HCT116 (cell line): Measurements from ENCODE around the gene PARD6G. TPM values are rescaled to one million over a fixed set of nuclear protein-coding genes. Genes with fewer than 3 reads are reported as not detected.
A peak's percentile ranks its signal among the peaks of the same experiment; 100 is the strongest.
"Not testable (repeated sequence)": the region's sequence is repeated elsewhere in the genome, so short reads cannot be mapped to it uniquely, and the experiment has no call there.

ENCODE experiments used
- ATAC-seq: fragments of 200-7000 bp; cut with Tn5 transposase; 2 replicates; pipeline ENCODE4 v1.9.1; 2020; ENCODE audit warnings: mild to moderate bottlenecking, moderate library complexity
- BruUV-seq: library from RNA; stranded (reverse); fragments of 400-500 nt; replicated peaks from 2 replicates; lab custom pipeline; 2021; lab: Mats Ljungman, UMichigan
- CTCF ChIA-PET: fragments of 300-600 bp; sonication (Branson Sonifier 250); formaldehyde crosslinking; loops from one replicate; lab custom pipeline; 2021; ENCODE audit warnings: antibody characterized with exemption; lab: Charles Lee
- POLR2A ChIA-PET: fragments of 300-600, 350-600 bp; sonication (Branson Sonifier 250); formaldehyde crosslinking; loops from one replicate; lab custom pipeline; 2021; ENCODE audit warnings: antibody characterized with exemption; lab: Charles Lee
- RAD21 ChIA-PET, 2 experiments: fragments of 300-600 bp; sonication (Branson Sonifier 250); formaldehyde crosslinking; loops; one replicate each; lab custom pipeline; 2023; ENCODE audit warnings: low total read pairs in 2 of 2; ENCODE audit not compliant: uncharacterized antibody in 2 of 2, unreplicated experiment in 2 of 2, low non-redundant PET in 1 of 2; lab: Charles Lee
- DNase-seq: peaks from one replicate; pipeline ENCODE4 v3.0.0-alpha.2; 2010; ENCODE audit warnings: low read depth, low spot score
- H2AFZ ChIP-seq: fragments of 200-600 bp; shearing (Covaris generic), sonication (generic); 2 replicates; pipeline ENCODE4 v1.6.1; 2017; ENCODE audit warnings: low read depth, mixed run types, mixed read lengths, antibody characterized with exemption, low read length; ENCODE audit not compliant: poor library complexity, severe bottlenecking
- H3K27ac ChIP-seq: 2 replicates; pipeline ENCODE4 v1.5.1; 2012; ENCODE audit warnings: low read depth, low read length
- H3K27me3 ChIP-seq: fragments of 200-600 bp; sonication (generic); 2 replicates; pipeline ENCODE4 v1.6.1; 2016; ENCODE audit warnings: mixed run types, low read length, mixed read lengths; ENCODE audit not compliant: insufficient read depth
- H3K36me3 ChIP-seq, 2 experiments: fragments of 200-500 bp in 1 of 2; fragments of 200-600 bp in 1 of 2; sonication (Bioruptor generic) in 1 of 2; sonication (generic) in 1 of 2; 2 replicates each; pipeline versions ENCODE4 v1.5.1 to v1.6.1; 2014 to 2016; ENCODE audit warnings: low read length in 2 of 2, inconsistent platforms in 1 of 2, mixed read lengths in 1 of 2, mixed run types in 1 of 2; ENCODE audit not compliant: insufficient read depth in 2 of 2, control insufficient read depth in 1 of 2
- H3K4me1 ChIP-seq, 2 experiments: fragments of 200-600 bp in 1 of 2; sonication (generic) in 1 of 2; 2 replicates each; pipeline versions ENCODE4 v1.5.1 to v1.6.1; 2012 to 2017; ENCODE audit warnings: low read length in 2 of 2, inconsistent platforms in 1 of 2, mild to moderate bottlenecking in 1 of 2, mixed read lengths in 1 of 2, mixed run types in 1 of 2, moderate library complexity in 1 of 2; ENCODE audit not compliant: insufficient read depth in 2 of 2, control insufficient read depth in 1 of 2
- H3K4me2 ChIP-seq: fragments of 200-600 bp; sonication (generic); 2 replicates; pipeline ENCODE4 v1.6.1; 2017; ENCODE audit warnings: mixed run types, low read length, mixed read lengths
- H3K4me3 ChIP-seq, 2 experiments: fragments of 200-600 bp in 1 of 2; sonication (generic) in 1 of 2; replicated peaks in 1 of 2; 2 replicates each; pipeline ENCODE4 v1.5.1; 2011 to 2016; ENCODE audit warnings: low read length in 2 of 2, control low read depth in 1 of 2, low read depth in 1 of 2, mild to moderate bottlenecking in 1 of 2, mixed read lengths in 1 of 2, mixed run types in 1 of 2
- H3K79me2 ChIP-seq: fragments of 200-600 bp; sonication (generic); 2 replicates; pipeline ENCODE4 v1.6.1; 2017; ENCODE audit warnings: mild to moderate bottlenecking, mixed run types, low read length, moderate library complexity, mixed read lengths; ENCODE audit not compliant: insufficient read depth
- H3K9ac ChIP-seq: fragments of 200-600 bp; sonication (generic); 2 replicates; pipeline ENCODE4 v1.6.1; 2016; ENCODE audit warnings: low read length, mixed read lengths
- H3K9me2 ChIP-seq: fragments of 200-600 bp; sonication (generic), shearing (Covaris generic); 2 replicates; pipeline ENCODE4 v1.6.1; 2017; ENCODE audit warnings: mixed run types, mild to moderate bottlenecking, moderate library complexity; ENCODE audit not compliant: insufficient read depth
- H3K9me3 ChIP-seq, 2 experiments: fragments of 200-500 bp in 1 of 2; fragments of 200-600 bp in 1 of 2; sonication (Bioruptor generic) in 1 of 2; sonication (generic) in 1 of 2; 2 replicates each; pipeline ENCODE4 v1.6.1; 2014 to 2017; ENCODE audit warnings: low read length in 2 of 2, mixed read lengths in 2 of 2, inconsistent platforms in 1 of 2, low read depth in 1 of 2, mild to moderate bottlenecking in 1 of 2, mixed run types in 1 of 2, moderate library complexity in 1 of 2; ENCODE audit not compliant: control insufficient read depth in 1 of 2, insufficient read depth in 1 of 2
- H4K20me1 ChIP-seq: fragments of 200-600 bp; sonication (generic), shearing (Covaris generic); 2 replicates; pipeline ENCODE4 v1.6.1; 2017; ENCODE audit warnings: mixed run types, mild to moderate bottlenecking, moderate library complexity; ENCODE audit not compliant: insufficient read depth
- CEBPB ChIP-seq: IDR thresholded peaks from 2 replicates; pipeline ENCODE4 v1.6.1; 2012; ENCODE audit warnings: low read depth
- ELF1 ChIP-seq: IDR thresholded peaks from 2 replicates; pipeline ENCODE4 v1.6.1; 2012; ENCODE audit warnings: low read depth, borderline replicate concordance
- EZH2 ChIP-seq: fragments of 200-600 bp; sonication (generic); IDR thresholded peaks from 2 replicates; pipeline ENCODE4 v1.6.1; 2017; ENCODE audit warnings: antibody characterized with exemption, mixed run types
- FOSL1 ChIP-seq: IDR thresholded peaks from 2 replicates; pipeline ENCODE4 v1.6.1; 2012; ENCODE audit warnings: low read depth
- JUND ChIP-seq: IDR thresholded peaks from 2 replicates; pipeline ENCODE4 v1.6.1; 2012
- POLR2A ChIP-seq: IDR thresholded peaks from 2 replicates; pipeline ENCODE4 v1.7.0; 2011; ENCODE audit warnings: borderline replicate concordance; ENCODE audit not compliant: insufficient read depth, insufficient read length; ENCODE audit errors: extremely low read depth
- RAD21 ChIP-seq: IDR thresholded peaks from 2 replicates; pipeline ENCODE4 v1.6.1; 2012; ENCODE audit warnings: low read depth, mild to moderate bottlenecking
- SP1 ChIP-seq: IDR thresholded peaks from 2 replicates; pipeline ENCODE4 v1.6.1; 2012; ENCODE audit warnings: low read depth
- TCF7L2 ChIP-seq: IDR thresholded peaks from 2 replicates; pipeline ENCODE4 v1.7.0; 2011; ENCODE audit warnings: borderline replicate concordance, inconsistent platforms; ENCODE audit not compliant: insufficient read depth, insufficient read length; ENCODE audit errors: extremely low read depth
- YY1 ChIP-seq: IDR thresholded peaks from 2 replicates; pipeline ENCODE4 v1.6.1; 2011; ENCODE audit warnings: low read length, low read depth, moderate library complexity, mild to moderate bottlenecking; ENCODE audit not compliant: insufficient replicate concordance; ENCODE audit errors: extremely low read depth
- ZFX ChIP-seq: fragments of 450-650 bp; IDR thresholded peaks from 2 replicates; pipeline ENCODE4 v1.6.1; 2017
- ZNF274 ChIP-seq: fragments of 200-500 bp; sonication (Bioruptor generic); IDR thresholded peaks from 2 replicates; pipeline ENCODE4 v1.6.1; 2014; ENCODE audit warnings: mild to moderate bottlenecking, low read depth, low read length, inconsistent platforms
- intact Hi-C: fragments of 100-400 bp; cut with micrococcal nuclease; formaldehyde crosslinking; loops from 2 replicates; pipeline ENCODE4 v1.10.0; 2022
- total RNA-seq: library from RNA; stranded (reverse); gene quantifications from one replicate; pipeline ENCODE4 v1.2.1, GENCODE V29; 2021; ENCODE audit not compliant: unreplicated experiment
- TF ChIP-seq, protein P1 (sequence below), 3 experiments: fragments of 200-600 bp in 1 of 3; sonication (generic) in 1 of 3; IDR thresholded peaks in 2 of 3; conservative IDR thresholded peaks in 1 of 3; 2 replicates each; pipeline ENCODE4 v1.5.1; 2012 to 2017; ENCODE audit warnings: low read depth in 2 of 3, low read length in 2 of 3, antibody characterized with exemption in 1 of 3, borderline replicate concordance in 1 of 3, control low read depth in 1 of 3, mild to moderate bottlenecking in 1 of 3, mixed read lengths in 1 of 3, mixed run types in 1 of 3, moderate library complexity in 1 of 3; ENCODE audit not compliant: insufficient read depth in 1 of 3
- TF ChIP-seq, protein P2 (sequence below): IDR thresholded peaks from 2 replicates; pipeline ENCODE4 v1.6.1; 2012
- TF ChIP-seq, protein P3 (sequence below): IDR thresholded peaks from 2 replicates; pipeline ENCODE4 v1.6.1; 2011; ENCODE audit warnings: mild to moderate bottlenecking, low read length, moderate library complexity; ENCODE audit not compliant: insufficient replicate concordance; ENCODE audit errors: extremely low read depth

PARD6G gene
- total RNA-seq, 1 experiment from 2014 or later: 12.8 TPM

DNA sequence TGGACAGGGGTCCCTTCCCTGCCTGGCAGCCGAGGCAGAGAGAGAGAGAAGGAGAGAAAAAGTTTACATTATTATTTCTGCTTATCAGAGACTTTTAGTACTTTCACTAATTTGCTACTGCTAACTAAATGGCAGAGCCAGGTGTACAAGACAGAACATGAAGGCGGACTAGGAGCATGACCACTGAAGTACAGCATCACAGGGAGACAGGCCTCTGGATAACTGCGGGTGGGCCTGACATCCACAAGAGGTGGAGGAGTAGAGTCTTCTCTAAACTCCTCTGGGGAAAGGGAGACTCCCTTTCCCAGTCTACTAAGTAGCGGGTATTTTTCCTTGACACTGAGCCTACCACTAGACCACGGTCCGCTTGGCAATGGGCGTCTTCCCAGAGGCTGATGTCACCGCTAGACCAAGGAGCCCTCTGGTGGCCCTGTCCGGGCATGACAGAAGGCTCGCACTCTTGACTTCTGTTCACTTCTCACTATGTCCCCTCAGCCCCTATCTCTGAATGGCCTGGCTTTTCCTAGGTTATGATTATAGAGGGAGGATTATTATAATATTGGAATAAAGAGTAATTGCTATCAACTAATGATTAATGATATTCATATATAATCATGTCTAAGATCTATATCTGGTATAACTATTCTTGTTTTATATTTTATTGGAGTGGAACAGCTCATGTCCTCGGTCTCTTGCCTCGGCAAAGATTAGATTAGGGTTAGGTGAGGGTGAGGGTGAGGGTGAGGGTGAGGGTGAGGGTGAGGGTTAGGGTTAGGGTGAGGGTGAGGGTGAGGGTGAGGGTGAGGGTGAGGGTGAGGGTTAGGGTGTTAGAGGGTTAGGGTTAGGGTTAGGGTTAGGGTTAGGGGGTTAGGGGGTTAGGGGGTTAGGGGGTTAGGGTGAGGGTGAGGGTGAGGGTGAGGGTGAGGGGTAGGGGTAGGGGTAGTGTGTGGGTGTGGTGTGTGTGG lies 10.5 kb upstream of the PARD6G start:
- H3K4me1 ChIP-seq, BruUV-seq, H3K27me3 ChIP-seq, RAD21 ChIA-PET, H3K36me3 ChIP-seq, H3K4me3 ChIP-seq, POLR2A ChIA-PET, H3K79me2 ChIP-seq, H3K27ac ChIP-seq, H3K9me3 ChIP-seq, H3K9me2 ChIP-seq, H4K20me1 ChIP-seq, CTCF ChIA-PET, H3K9ac ChIP-seq, H3K4me2 ChIP-seq: not testable (repeated sequence)
- ATAC-seq: peak; percentile 54
- TF ChIP-seq, protein P1, sequence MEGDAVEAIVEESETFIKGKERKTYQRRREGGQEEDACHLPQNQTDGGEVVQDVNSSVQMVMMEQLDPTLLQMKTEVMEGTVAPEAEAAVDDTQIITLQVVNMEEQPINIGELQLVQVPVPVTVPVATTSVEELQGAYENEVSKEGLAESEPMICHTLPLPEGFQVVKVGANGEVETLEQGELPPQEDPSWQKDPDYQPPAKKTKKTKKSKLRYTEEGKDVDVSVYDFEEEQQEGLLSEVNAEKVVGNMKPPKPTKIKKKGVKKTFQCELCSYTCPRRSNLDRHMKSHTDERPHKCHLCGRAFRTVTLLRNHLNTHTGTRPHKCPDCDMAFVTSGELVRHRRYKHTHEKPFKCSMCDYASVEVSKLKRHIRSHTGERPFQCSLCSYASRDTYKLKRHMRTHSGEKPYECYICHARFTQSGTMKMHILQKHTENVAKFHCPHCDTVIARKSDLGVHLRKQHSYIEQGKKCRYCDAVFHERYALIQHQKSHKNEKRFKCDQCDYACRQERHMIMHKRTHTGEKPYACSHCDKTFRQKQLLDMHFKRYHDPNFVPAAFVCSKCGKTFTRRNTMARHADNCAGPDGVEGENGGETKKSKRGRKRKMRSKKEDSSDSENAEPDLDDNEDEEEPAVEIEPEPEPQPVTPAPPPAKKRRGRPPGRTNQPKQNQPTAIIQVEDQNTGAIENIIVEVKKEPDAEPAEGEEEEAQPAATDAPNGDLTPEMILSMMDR (IDR thresholded peaks at IDR 0.05 in 2 of 3, conservative IDR thresholded peaks at IDR 0.05 in 1 of 3; ENCODE audit: borderline replicate concordance in 1 of 3, insufficient read depth in 1 of 3, low read depth in 2 of 3, low read length in 2 of 3): peak; percentile 78 to 86 (median 80)
- peak; percentile 91 for TF ChIP-seq RAD21
- H2AFZ ChIP-seq: peak overlapping the region; percentile 46
- peak; percentile 40 for DNase-seq
- intact Hi-C loops: loop anchor here (1.0 kb wide), 1 partner anchor 101 kb away; no protein-coding TSS in a partner anchor

DNA sequence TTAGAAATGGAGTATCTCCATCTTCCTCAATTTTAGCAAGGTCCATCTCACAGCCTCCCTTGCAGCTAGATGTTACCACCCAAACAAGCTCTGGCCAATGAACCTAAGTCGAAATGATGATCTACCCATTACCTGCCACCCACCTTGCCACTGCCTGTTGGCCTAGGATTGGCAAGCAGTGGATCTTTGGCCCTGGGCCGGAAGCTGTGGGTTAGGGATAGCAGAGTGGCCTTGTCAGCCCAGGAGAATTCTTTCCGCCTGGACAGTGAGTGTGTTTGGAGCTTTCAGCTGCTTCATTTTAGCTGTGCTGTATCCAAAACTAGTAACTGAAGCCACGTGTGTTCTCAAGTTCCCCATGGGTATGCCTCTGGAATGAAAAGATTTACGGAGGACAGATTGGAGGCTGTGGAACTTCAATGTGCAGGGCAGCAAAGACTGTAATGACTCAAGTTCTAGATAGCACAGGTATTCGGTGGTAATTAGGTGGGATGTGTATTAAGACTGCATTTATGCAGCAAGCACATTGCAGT lies 7.7 kb upstream of the PARD6G start:
- CTCF ChIA-PET: no interaction called here
- TF ChIP-seq JUND (no peak), CEBPB (no peak), POLR2A (no peak), EZH2 (no peak), FOSL1 (no peak), ELF1 (no peak), SP1 (no peak), ZNF274 (no peak), YY1 (no peak), RAD21 (no peak), TCF7L2 (no peak), ZFX (no peak)
- TF ChIP-seq, protein P2, sequence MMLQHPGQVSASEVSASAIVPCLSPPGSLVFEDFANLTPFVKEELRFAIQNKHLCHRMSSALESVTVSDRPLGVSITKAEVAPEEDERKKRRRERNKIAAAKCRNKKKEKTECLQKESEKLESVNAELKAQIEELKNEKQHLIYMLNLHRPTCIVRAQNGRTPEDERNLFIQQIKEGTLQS: no peak
- TF ChIP-seq, protein P3, sequence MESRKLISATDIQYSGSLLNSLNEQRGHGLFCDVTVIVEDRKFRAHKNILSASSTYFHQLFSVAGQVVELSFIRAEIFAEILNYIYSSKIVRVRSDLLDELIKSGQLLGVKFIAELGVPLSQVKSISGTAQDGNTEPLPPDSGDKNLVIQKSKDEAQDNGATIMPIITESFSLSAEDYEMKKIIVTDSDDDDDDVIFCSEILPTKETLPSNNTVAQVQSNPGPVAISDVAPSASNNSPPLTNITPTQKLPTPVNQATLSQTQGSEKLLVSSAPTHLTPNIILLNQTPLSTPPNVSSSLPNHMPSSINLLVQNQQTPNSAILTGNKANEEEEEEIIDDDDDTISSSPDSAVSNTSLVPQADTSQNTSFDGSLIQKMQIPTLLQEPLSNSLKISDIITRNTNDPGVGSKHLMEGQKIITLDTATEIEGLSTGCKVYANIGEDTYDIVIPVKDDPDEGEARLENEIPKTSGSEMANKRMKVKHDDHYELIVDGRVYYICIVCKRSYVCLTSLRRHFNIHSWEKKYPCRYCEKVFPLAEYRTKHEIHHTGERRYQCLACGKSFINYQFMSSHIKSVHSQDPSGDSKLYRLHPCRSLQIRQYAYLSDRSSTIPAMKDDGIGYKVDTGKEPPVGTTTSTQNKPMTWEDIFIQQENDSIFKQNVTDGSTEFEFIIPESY: no peak

More for the DNA sequence above, 7.7 kb upstream of the PARD6G start:
- Histone ChIP-seq H3K4me1 (no peaks in the 10 kb centered on the region), H4K20me1 (no peaks in the 10 kb centered on the region), H3K36me3 (no peaks in the 10 kb centered on the region), H2AFZ (no peak overlapping the region), H3K27ac (no peak overlapping the region), H3K27me3 (no peaks in the 10 kb centered on the region), H3K9ac (no peak overlapping the region), H3K4me3 (no peak overlapping the region), H3K9me3 (no peaks in the 10 kb centered on the region), H3K9me2 (no peaks in the 10 kb centered on the region), H3K4me2 (no peak overlapping the region), H3K79me2 (no peaks in the 10 kb centered on the region)
- DNase-seq (no peak), ATAC-seq (no peak)
- intact Hi-C loops: no loop called here
- ChIA-PET POLR2A (no interaction called here), RAD21 (no interaction called here)
- BruUV-seq: no TSS peak
